HL-60 (cell line): ENCODE results near the gene CTNNA3.

Experiments used
- DNase-seq, 2 experiments: peaks; one replicate each; pipeline ENCODE4 v3.0.0-alpha.2; 2010 to 2020; ENCODE audit warnings: low read depth in 1 of 2, low spot score in 1 of 2
- H3K27ac ChIP-seq: fragments of 250-450 bp; sonication (Bioruptor Pico); replicated peaks from 2 replicates; pipeline ENCODE4 v1.5.1; 2020; ENCODE audit warnings: mild to moderate bottlenecking, moderate library complexity
- H3K27me3 ChIP-seq: fragments of 250-450 bp; sonication (Bioruptor Pico); 2 replicates; pipeline ENCODE4 v1.5.1; 2021; ENCODE audit warnings: mild to moderate bottlenecking, moderate library complexity; ENCODE audit not compliant: insufficient read depth, poor library complexity, severe bottlenecking
- H3K4me3 ChIP-seq: replicated peaks from 2 replicates; pipeline ENCODE4 v1.5.1; 2011; ENCODE audit warnings: mild to moderate bottlenecking, control low read depth, low read length; ENCODE audit not compliant: insufficient read depth
- GABPA ChIP-seq: IDR thresholded peaks from 2 replicates; pipeline ENCODE4 v1.6.1; 2012; ENCODE audit warnings: low read depth
- POLR2AphosphoS5 ChIP-seq: IDR thresholded peaks from 2 replicates; pipeline ENCODE4 v1.6.1; 2012; ENCODE audit warnings: low read depth
- SPI1 ChIP-seq: IDR thresholded peaks from 2 replicates; pipeline ENCODE4 v1.6.1; 2012; ENCODE audit warnings: low read depth, mild to moderate bottlenecking, borderline replicate concordance
- TF ChIP-seq, protein P1 (sequence below): IDR thresholded peaks from 2 replicates; pipeline ENCODE4 v1.6.1; 2012; ENCODE audit warnings: low read depth; ENCODE audit not compliant: insufficient replicate concordance
- TF ChIP-seq, protein P2 (sequence below): IDR thresholded peaks from one replicate; pipeline ENCODE4 v1.5.1; 2011; ENCODE audit warnings: low read length, control low read depth, inconsistent platforms; ENCODE audit not compliant: insufficient read depth

The CTNNA3 gene

DNA sequence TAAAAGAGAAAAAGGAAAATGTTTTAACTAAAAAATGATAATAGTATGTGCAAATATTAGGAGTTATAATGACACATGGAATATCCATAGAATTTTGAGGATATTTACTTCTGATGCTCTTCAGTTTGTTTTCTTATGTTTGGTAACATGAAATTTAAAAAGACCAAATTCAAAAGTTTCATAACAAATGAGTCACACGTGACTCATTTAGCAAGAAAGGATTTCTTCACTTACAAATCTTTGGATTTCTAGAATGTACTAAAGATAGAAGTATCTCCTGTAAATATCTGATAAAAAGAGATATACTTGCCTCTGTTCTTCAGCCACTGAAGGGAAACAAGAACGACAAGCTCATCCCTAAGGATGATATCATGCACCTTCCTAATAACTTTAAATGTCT is 1544.6 kb downstream of the CTNNA3 start:
- H3K27ac ChIP-seq: no peak overlapping the region
- H3K4me3 ChIP-seq: no peak overlapping the region
- H3K27me3 ChIP-seq: no peaks in the 10 kb centered on the region
- DNase-seq: no peak
- TF ChIP-seq GABPA: no peak
- no peak for TF ChIP-seq SPI1
- TF ChIP-seq, protein P1, sequence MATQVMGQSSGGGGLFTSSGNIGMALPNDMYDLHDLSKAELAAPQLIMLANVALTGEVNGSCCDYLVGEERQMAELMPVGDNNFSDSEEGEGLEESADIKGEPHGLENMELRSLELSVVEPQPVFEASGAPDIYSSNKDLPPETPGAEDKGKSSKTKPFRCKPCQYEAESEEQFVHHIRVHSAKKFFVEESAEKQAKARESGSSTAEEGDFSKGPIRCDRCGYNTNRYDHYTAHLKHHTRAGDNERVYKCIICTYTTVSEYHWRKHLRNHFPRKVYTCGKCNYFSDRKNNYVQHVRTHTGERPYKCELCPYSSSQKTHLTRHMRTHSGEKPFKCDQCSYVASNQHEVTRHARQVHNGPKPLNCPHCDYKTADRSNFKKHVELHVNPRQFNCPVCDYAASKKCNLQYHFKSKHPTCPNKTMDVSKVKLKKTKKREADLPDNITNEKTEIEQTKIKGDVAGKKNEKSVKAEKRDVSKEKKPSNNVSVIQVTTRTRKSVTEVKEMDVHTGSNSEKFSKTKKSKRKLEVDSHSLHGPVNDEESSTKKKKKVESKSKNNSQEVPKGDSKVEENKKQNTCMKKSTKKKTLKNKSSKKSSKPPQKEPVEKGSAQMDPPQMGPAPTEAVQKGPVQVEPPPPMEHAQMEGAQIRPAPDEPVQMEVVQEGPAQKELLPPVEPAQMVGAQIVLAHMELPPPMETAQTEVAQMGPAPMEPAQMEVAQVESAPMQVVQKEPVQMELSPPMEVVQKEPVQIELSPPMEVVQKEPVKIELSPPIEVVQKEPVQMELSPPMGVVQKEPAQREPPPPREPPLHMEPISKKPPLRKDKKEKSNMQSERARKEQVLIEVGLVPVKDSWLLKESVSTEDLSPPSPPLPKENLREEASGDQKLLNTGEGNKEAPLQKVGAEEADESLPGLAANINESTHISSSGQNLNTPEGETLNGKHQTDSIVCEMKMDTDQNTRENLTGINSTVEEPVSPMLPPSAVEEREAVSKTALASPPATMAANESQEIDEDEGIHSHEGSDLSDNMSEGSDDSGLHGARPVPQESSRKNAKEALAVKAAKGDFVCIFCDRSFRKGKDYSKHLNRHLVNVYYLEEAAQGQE: no peak
- TF ChIP-seq, protein P2, sequence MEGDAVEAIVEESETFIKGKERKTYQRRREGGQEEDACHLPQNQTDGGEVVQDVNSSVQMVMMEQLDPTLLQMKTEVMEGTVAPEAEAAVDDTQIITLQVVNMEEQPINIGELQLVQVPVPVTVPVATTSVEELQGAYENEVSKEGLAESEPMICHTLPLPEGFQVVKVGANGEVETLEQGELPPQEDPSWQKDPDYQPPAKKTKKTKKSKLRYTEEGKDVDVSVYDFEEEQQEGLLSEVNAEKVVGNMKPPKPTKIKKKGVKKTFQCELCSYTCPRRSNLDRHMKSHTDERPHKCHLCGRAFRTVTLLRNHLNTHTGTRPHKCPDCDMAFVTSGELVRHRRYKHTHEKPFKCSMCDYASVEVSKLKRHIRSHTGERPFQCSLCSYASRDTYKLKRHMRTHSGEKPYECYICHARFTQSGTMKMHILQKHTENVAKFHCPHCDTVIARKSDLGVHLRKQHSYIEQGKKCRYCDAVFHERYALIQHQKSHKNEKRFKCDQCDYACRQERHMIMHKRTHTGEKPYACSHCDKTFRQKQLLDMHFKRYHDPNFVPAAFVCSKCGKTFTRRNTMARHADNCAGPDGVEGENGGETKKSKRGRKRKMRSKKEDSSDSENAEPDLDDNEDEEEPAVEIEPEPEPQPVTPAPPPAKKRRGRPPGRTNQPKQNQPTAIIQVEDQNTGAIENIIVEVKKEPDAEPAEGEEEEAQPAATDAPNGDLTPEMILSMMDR: no peak
- TF ChIP-seq POLR2AphosphoS5: no peak

DNA sequence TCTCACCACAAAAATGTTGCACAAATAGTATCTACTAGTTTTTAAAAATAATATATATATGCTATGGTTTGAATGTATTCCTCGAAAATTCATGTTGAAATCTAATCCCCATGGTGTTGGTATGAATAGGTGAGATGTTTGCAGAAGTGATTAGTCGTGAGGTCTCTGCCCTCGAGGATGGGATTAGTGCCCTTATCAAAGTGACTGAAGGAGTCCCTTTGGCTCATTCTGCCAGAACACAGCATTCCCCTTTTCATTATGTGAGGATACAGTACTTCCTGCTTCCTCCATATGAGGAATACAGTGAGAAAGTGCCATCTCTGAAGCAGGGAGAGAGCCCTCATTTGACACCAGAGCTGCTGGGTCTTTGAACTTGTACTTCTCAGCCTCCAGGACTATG is 1547.7 kb downstream of the CTNNA3 start:
- TF ChIP-seq, protein P2: no peak
- TF ChIP-seq, protein P1: no peak
- TF ChIP-seq GABPA (no peak), SPI1 (no peak), POLR2AphosphoS5 (no peak)
- H3K27ac ChIP-seq: no peak overlapping the region
- no peaks in the 10 kb centered on the region for H3K27me3 ChIP-seq
- DNase-seq: no peak
- no peak overlapping the region for H3K4me3 ChIP-seq

DNA sequence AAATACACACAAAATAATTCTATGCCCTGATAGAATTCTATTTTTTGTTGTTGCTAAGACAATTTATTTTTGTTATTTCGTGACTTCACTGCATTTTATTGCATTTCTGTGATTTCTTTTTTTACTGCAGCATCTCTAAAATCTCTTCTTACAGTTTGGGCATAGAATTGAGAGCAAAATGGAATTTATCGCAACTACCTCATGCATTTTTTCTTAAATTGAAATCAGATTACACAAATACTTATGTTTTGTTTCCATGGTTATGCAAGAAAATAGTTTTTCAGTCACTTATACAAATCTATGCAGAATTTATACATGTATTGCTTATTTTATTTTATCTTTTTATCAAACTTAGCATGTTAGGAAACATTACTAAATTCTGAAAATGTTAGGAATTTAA is 1552.0 kb downstream of the CTNNA3 start:
- TF ChIP-seq, protein P1: no peak
- TF ChIP-seq POLR2AphosphoS5 (no peak), SPI1 (no peak), GABPA (no peak)
- TF ChIP-seq, protein P2: no peak
- Histone ChIP-seq H3K4me3 (no peak overlapping the region), H3K27me3 (no peaks in the 10 kb centered on the region), H3K27ac (no peak overlapping the region)
- no peak for DNase-seq
